ENCODE measurements around the gene DCXR.

The DCXR gene

DNA sequence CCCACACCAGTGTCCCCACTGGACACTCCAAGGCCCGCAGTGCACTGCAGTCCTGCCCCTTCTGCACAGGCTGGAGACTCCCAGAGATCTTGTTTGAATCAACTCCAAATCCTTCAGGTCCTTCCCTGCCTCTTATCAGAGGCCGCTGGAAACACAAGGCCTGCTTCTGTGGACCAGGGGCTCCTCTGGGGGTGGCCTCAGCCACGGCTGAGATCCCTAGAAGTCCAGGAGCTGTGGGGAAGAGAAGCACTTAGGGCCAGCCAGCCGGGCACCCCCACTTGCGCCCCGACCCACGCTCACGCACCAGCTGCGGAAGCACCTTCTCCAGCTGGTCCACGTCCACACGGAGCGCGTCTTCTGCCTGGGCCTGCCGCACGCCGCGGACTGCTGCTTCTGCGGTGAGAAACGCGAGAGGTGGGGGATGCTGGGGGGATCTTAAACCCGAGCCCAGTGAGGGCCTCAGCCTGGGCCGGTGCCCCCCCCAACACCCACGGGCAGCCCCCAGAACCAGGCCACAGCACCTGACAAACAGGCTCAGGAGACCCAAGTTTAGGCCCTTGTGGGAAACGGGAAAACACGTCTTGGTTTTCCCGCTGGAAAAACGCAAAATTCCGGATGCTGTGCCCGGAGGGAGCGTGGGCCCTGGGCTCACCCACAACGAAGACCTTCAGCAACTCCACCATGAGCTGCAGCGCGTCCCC, 18.4 kb downstream of the DCXR start:
- no peak for DNase-seq (ENCODE audit: low spot score in 2 of 2)
- H3K9me3 Mint-ChIP-seq, result no peaks in the 10 kb centered on the region
- peaks cover 5% of the 10 kb centered on the region for H3K36me3 Mint-ChIP-seq (ENCODE audit: insufficient read depth)
- H3K4me3 Mint-ChIP-seq, result no peak overlapping the region
- H3K4me1 Mint-ChIP-seq, result peaks cover 24% of the 10 kb centered on the region
- ATAC-seq (replicated peaks; ENCODE audit: extremely low read depth, poor library complexity, severe bottlenecking), result no peak
- no peak overlapping the region for H3K27ac Mint-ChIP-seq (ENCODE audit: low read depth)
- no peaks in the 10 kb centered on the region for H3K27me3 Mint-ChIP-seq

DNA sequence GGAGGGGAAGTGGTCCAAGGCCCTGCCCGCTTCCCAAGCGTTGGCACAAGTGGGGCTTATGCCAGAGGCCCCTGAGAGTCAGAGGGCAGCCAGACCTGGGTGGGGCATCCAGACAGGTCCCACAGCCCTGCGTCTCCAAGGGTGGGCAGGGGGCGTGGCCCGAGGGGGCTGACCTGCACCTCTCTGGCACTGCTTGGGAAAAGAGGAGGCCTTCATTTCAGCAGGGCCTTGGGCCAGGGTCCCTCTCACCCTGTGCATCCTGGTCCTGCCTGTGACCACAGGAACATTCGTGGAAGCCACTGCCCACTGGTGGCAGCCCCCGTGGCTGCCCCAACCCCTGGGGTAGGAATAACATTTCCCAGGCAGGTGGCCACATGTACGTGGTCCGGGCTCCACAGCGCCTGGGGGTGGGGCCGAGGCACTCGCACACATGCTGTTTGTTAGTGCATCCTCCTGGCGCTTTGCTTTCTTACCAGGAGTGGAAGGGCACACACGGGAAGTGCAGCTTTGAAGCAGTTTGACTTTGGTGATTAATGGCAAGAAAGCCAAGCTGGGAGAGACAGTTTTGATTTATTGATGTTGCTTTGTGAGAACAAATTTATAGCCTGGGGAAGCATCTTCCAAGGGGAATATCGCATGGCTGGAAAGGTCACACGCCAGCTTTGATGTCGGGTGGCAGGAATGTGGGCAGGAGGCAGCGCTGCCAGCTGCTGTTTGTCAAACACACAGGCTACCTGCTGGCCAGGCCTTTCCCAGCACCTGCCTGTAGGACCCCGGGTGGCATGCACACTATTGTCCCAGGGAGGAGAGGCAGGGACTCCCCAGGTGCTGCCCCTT, 19.1 kb downstream of the DCXR start:
- ATAC-seq (replicated peaks; ENCODE audit: extremely low read depth, poor library complexity, severe bottlenecking), result no peak
- no peaks in the 10 kb centered on the region for H3K9me3 Mint-ChIP-seq
- no peak overlapping the region for H3K4me3 Mint-ChIP-seq
- no peaks in the 10 kb centered on the region for H3K27me3 Mint-ChIP-seq
- H3K36me3 Mint-ChIP-seq (ENCODE audit: insufficient read depth), result peaks cover 5% of the 10 kb centered on the region
- H3K27ac Mint-ChIP-seq (ENCODE audit: low read depth), result peak overlapping the region; percentile 13
- H3K4me1 Mint-ChIP-seq, result peaks cover 19% of the 10 kb centered on the region
- no peak for DNase-seq (ENCODE audit: low spot score in 2 of 2)

DNA sequence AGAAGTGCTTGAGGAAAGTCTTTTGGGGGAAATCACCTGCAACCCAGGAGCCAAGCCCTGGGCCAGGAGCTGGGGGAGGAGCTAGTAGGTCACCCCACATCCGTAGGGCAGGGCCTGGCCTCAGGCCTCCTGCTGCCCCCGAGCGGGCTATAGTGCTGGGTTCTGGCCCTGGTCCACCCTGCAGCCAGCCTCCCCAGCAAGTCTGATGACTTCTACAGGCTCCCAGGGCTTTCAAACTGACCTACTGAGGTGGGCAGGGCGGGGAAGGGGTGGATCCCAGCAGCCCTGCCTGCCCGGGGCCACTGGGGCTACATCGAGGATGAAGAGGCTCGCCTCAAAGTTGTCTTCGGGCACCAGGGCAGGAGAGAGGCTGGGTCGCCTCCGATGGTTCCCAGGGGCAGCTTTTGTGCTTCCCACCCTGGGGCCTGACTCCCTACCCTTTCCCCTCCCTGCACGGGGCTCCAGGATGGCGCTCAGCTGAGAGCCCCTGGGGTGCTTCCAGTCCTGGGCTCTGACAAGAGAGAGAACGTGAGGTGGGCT, 19.8 kb downstream of the DCXR start:
- H3K4me1 Mint-ChIP-seq, result peaks cover 19% of the 10 kb centered on the region

DNA sequence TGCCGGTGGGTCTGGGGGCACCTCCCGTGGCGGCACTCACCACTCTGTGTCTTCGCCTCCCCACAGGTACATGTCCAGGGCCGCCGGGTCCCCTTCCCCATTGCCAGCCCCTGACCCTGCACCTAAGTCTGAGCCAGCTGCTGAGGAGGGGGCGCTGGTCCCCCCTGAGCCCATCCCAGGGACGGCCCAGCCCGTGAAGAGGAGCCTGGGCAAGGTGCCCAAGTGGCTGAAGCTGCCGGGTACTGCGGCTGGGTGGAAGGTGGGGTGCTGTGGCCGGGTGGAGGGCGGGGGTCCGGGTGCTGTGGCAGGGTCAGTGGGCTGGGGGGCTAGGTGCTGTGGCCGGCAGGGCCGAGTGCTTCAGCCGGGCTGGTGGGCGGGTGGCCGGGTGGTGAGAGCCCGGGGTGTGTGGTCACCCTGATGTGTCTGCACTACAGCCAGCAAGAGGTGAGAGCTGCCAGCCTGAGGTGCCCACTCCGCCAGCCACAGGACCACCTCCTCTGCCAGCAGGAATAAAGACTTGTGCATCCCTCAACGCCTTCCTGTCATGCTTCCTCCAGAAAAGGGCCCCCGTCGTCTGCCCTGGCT, 20.5 kb downstream of the DCXR start:
- ATAC-seq (replicated peaks; ENCODE audit: extremely low read depth, poor library complexity, severe bottlenecking) (no peak), DNase-seq (ENCODE audit: low spot score in 2 of 2) (no peak)
- peaks cover 17% of the 10 kb centered on the region for H3K4me1 Mint-ChIP-seq
- no peaks in the 10 kb centered on the region for H3K36me3 Mint-ChIP-seq (ENCODE audit: insufficient read depth)
- no peaks in the 10 kb centered on the region for H3K27me3 Mint-ChIP-seq
- H3K4me3 Mint-ChIP-seq, result no peak overlapping the region
- H3K9me3 Mint-ChIP-seq, result no peaks in the 10 kb centered on the region
- H3K27ac Mint-ChIP-seq (ENCODE audit: low read depth), result no peak overlapping the region

More for the DNA sequence above, 19.8 kb downstream of the DCXR start:
- H3K9me3 Mint-ChIP-seq, result no peaks in the 10 kb centered on the region
- no peaks in the 10 kb centered on the region for H3K27me3 Mint-ChIP-seq
- ATAC-seq (replicated peaks; ENCODE audit: extremely low read depth, poor library complexity, severe bottlenecking), result no peak
- DNase-seq (ENCODE audit: low spot score in 2 of 2), result no peak
- H3K4me3 Mint-ChIP-seq, result no peak overlapping the region
- peaks cover 3% of the 10 kb centered on the region for H3K36me3 Mint-ChIP-seq (ENCODE audit: insufficient read depth)
- no peak overlapping the region for H3K27ac Mint-ChIP-seq (ENCODE audit: low read depth)

DNA sequence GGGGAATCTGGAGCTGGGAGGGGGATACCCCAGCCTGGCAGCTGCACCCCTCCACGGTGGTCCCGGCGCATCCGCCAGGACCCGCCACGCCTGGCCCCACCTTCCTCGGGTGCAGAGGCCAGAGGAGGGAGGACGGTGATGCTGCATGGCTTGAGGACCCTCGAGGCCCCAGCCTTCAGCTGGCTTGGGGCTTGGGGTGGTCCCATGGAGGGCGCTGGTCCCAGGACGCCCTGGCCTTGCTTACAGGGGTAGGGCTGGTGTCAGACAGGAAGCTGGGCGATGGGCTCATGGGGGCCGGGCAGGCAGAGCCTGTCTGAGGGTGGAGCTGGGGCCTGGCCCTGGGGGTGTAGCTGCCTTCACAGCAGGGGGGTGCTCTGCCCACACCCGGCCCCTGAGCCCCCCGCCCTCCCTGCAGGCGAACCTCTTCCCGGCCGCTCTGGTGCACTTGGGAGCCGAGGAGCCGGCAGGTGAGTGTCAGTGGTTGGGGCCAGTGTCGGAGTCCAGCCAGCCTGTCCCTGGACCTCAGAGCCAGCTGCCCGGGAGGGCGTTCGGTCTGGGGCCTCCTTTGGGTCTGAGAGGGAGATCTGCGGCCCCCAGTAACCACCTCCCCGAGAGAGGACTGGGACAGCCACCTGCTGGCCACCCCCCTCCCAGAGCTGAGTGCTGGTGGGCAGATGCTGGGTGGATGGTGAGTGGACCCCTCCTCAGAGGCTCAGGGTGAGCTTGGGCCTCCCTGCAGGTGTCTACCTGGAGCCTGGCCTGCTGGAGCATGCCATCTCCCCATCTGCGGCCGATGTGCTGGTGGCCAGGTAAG, 21.2 kb downstream of the DCXR start:
- Mint-ChIP-seq H3K4me1 (peaks cover 10% of the 10 kb centered on the region), H3K36me3 (ENCODE audit: insufficient read depth) (no peaks in the 10 kb centered on the region), H3K27me3 (no peaks in the 10 kb centered on the region), H3K9me3 (no peaks in the 10 kb centered on the region), H3K27ac (ENCODE audit: low read depth) (no peak overlapping the region), H3K4me3 (no peak overlapping the region)
- ATAC-seq (replicated peaks; ENCODE audit: extremely low read depth, poor library complexity, severe bottlenecking) (no peak), DNase-seq (ENCODE audit: low spot score in 2 of 2) (no peak)

DNA sequence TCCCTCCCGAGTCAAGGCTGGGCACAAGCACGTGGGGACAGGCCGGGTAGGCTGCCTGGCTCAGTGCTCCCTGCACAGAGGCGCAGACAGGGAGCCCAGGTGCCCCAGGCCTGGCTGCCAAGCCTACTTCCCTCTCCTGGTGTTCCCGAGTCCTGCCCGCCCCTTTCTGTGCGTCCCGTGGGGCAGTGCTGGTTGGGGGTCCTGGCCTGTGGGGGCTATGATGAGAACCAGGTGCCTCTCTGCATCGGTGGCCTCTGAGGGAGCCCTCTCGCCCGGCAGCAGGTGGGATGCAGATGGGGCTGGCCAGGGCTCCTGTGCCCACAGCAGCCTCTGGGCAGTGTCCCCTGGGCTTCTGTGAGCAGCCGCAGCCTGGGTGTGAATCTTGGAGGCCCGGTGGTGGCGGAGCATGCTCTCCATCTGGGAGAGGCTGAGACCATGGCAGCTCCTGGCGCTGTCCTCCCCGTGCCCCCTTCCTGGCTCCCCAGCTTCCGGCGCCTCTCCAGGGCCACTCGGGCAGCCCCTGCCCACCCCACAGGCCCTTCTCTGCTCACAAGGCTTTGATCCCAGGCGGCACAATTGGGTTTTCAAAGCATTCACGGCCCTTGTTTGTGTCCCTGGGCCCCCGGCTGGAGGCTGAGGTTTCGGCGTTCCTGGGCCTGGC, 22.1 kb downstream of the DCXR start:
- no peak for DNase-seq (ENCODE audit: low spot score in 2 of 2)
- Mint-ChIP-seq H3K9me3 (no peaks in the 10 kb centered on the region), H3K27ac (ENCODE audit: low read depth) (no peak overlapping the region), H3K4me1 (peaks cover 6% of the 10 kb centered on the region), H3K27me3 (no peaks in the 10 kb centered on the region), H3K4me3 (no peak overlapping the region), H3K36me3 (ENCODE audit: insufficient read depth) (no peaks in the 10 kb centered on the region)
- ATAC-seq (replicated peaks; ENCODE audit: extremely low read depth, poor library complexity, severe bottlenecking), result no peak

DNA sequence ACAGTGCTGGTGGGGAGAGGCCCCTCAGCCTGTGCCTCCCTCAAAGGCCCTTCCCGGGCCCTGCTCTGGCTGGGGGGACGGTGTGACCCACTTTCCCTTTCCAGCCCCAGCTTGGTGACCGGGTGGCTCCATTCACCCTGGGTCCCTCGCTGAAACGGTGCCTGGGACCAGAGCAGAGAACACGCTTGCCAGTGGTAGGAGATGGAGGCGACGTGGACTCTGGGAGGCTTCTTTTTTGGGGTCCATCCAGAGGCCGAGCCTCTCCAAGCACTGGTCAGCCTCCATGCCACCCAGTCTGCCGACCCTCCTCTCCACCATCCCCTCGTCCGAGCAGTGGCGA, 22.6 kb downstream of the DCXR start:
- H3K27ac Mint-ChIP-seq (ENCODE audit: low read depth), result no peak overlapping the region
- H3K27me3 Mint-ChIP-seq, result no peaks in the 10 kb centered on the region
- H3K4me1 Mint-ChIP-seq, result peaks cover under 1% of the 10 kb centered on the region
- no peaks in the 10 kb centered on the region for H3K9me3 Mint-ChIP-seq
- H3K36me3 Mint-ChIP-seq (ENCODE audit: insufficient read depth), result no peaks in the 10 kb centered on the region
- DNase-seq (ENCODE audit: low spot score in 2 of 2) (no peak), ATAC-seq (replicated peaks; ENCODE audit: extremely low read depth, poor library complexity, severe bottlenecking) (no peak)
- no peak overlapping the region for H3K4me3 Mint-ChIP-seq

DNA sequence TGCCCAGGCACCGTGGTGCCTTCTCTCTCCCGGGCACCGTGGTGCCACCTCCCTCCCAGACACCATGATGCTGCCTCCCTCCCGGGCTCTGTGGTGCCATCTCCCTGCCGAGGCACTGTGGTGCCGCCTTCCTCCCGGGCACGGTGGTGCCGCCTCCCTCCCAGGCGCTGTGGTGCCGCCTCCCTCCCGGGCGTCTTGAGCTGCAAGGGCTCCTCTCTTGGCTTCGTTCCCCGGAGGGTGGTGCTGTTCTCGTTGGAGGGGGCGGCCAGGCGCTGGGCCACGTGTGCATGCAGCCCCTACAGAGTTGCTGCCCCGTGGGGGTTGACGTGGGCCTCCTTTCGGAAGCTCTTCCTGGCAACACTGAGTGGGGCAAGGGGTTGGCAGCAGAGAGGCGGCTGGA, 23.1 kb downstream of the DCXR start:
- no peak overlapping the region for H3K27ac Mint-ChIP-seq (ENCODE audit: low read depth)
- DNase-seq (ENCODE audit: low spot score in 2 of 2) (no peak), ATAC-seq (replicated peaks; ENCODE audit: extremely low read depth, poor library complexity, severe bottlenecking) (no peak)
- no peaks in the 10 kb centered on the region for H3K4me1 Mint-ChIP-seq
- H3K4me3 Mint-ChIP-seq, result no peak overlapping the region
- H3K9me3 Mint-ChIP-seq, result no peaks in the 10 kb centered on the region
- no peaks in the 10 kb centered on the region for H3K27me3 Mint-ChIP-seq
- H3K36me3 Mint-ChIP-seq (ENCODE audit: insufficient read depth), result no peaks in the 10 kb centered on the region

DNA sequence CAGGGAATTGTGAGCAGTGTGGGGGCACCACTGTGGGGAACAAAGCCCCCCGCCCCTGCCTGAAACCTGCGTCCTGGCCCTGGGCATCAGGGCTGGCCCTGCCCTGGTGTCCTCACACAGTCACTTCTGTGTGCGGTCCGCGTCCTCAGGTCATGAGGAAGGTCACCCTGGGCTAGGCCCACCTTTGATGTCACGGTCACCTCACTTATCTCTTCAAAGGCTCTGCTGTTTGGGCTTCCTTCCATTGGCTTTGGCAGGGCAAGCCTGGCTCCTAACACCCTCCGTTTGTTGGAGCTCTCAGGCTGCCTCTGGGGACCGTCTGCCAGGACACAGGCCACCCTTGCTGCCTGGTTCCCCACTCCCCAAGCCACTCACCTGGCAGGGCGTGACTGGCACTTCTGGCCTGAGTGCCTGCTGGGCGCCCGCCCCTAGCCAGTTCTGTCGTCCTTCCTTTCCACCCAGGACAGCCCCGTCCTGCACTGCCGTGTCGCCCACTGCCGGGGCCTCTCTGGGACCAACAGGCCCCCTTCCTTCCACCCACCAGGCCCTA, 23.6 kb downstream of the DCXR start:
- Mint-ChIP-seq H3K9me3 (no peaks in the 10 kb centered on the region), H3K27me3 (no peaks in the 10 kb centered on the region), H3K36me3 (ENCODE audit: insufficient read depth) (no peaks in the 10 kb centered on the region), H3K27ac (ENCODE audit: low read depth) (no peak overlapping the region), H3K4me1 (no peaks in the 10 kb centered on the region), H3K4me3 (no peak overlapping the region)
- no peak for ATAC-seq (replicated peaks; ENCODE audit: extremely low read depth, poor library complexity, severe bottlenecking)
- no peak for DNase-seq (ENCODE audit: low spot score in 2 of 2)

DNA sequence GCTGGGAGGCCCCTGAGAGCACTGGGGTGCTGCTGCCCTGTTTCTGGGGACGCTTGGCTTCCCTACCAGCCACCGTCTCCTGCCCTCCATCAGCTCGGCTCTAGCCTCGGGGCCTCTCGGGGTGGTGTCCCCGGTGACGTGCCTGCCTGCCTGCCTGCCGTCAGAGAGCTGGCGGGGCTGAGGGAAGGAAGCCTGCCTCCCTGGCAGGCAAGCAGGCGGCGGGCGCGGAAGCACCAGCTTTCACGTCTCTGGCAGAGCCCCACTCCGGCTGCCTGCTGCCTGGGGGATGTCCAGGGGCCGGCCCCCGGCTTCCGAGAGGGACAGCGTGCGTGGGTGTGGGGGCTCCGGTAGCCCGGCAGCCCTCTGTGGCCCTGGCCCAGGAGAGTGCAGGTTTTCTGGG, 24.2 kb downstream of the DCXR start:
- no peaks in the 10 kb centered on the region for H3K9me3 Mint-ChIP-seq
- ATAC-seq (replicated peaks; ENCODE audit: extremely low read depth, poor library complexity, severe bottlenecking) (no peak), DNase-seq (ENCODE audit: low spot score in 2 of 2) (no peak)
- no peaks in the 10 kb centered on the region for H3K27me3 Mint-ChIP-seq
- H3K36me3 Mint-ChIP-seq (ENCODE audit: insufficient read depth), result no peaks in the 10 kb centered on the region
- no peaks in the 10 kb centered on the region for H3K4me1 Mint-ChIP-seq
- no peak overlapping the region for H3K4me3 Mint-ChIP-seq
- no peak overlapping the region for H3K27ac Mint-ChIP-seq (ENCODE audit: low read depth)

DNA sequence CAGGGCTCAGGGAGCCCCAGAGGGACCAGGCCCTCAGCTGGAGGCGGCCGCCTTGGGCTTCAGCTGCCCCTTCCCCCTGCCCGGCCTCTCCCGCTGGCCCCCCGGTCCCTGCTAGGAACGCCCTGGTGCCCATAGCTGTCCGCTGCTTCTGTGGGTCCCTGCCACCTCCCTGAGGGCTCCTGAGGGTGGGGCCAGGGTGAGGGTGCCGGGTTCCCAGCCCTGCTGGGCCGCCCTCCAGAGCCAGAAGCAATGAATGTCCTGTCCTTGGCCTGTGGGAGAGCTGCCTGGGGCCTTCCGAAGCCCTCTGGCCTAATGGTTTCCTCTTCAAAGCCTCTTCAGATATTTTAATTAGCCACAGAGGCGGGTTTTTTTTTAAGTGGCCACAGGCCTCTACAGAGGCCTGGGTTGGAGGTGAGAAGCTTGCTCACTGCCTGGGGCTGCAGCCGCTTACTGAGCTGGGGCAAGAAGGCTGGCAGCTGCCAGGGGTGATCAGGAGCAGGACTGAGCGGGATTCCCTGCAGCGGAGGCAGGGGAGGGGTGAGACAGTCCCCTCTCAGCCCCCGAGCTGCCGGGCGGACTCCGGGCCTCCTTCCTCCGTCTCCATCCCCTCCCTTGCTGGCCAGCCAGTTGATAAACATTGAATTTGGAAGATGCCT, 24.7 kb downstream of the DCXR start:
- H3K27ac Mint-ChIP-seq (ENCODE audit: low read depth), result no peak overlapping the region
- DNase-seq (ENCODE audit: low spot score in 2 of 2) (no peak), ATAC-seq (replicated peaks; ENCODE audit: extremely low read depth, poor library complexity, severe bottlenecking) (no peak)
- no peaks in the 10 kb centered on the region for H3K9me3 Mint-ChIP-seq
- H3K4me1 Mint-ChIP-seq, result no peaks in the 10 kb centered on the region
- no peaks in the 10 kb centered on the region for H3K27me3 Mint-ChIP-seq
- H3K36me3 Mint-ChIP-seq (ENCODE audit: insufficient read depth), result no peaks in the 10 kb centered on the region
- no peak overlapping the region for H3K4me3 Mint-ChIP-seq
